Ascending aorta (tissue), 2 donors: ENCODE results near the gene ELOVL5. TPM values are rescaled to one million over a fixed set of nuclear protein-coding genes. Genes with fewer than 3 reads are reported as not detected.

Experiments used
- DNase-seq, 2 donors: peaks; one replicate each; pipeline ENCODE4 v3.0.0-alpha.2; 2019; ENCODE audit warnings: low spot score in 2 of 2
- H3K27ac ChIP-seq, 2 donors: fragments of 200-600 bp; sonication (generic); one replicate each; pipeline ENCODE4 v1.5.1; 2016 to 2017; ENCODE audit warnings: mild to moderate bottlenecking in 1 of 2
- H3K27me3 ChIP-seq: fragments of 200-600 bp; sonication (generic); one replicate; pipeline ENCODE4 v1.5.1; 2017
- H3K36me3 ChIP-seq, 2 donors: fragments of 200-600 bp; sonication (generic); one replicate each; pipeline ENCODE4 v1.5.1; 2016
- H3K4me1 ChIP-seq, 2 donors: fragments of 200-600 bp; sonication (generic); one replicate each; pipeline ENCODE4 v1.5.1; 2016 to 2017; ENCODE audit warnings: mild to moderate bottlenecking in 1 of 2
- H3K4me3 ChIP-seq, 2 donors: fragments of 200-600 bp; sonication (generic); one replicate each; pipeline ENCODE4 v1.5.1; 2016 to 2017; ENCODE audit warnings: mild to moderate bottlenecking in 1 of 2
- H3K9me3 ChIP-seq, 2 donors: fragments of 200-600 bp; sonication (generic); one replicate each; pipeline ENCODE4 v1.5.1; 2016
- intact Hi-C: fragments of 100-400 bp; cut with DNase I; formaldehyde crosslinking; loops from one replicate; pipeline ENCODE4 v1.15.1; 2023
- total RNA-seq: library from RNA; depleted of rRNA; stranded (reverse); fragments of >200 nt; gene quantifications from one replicate; pipeline ENCODE4 v1.1.0, GENCODE V29; 2016
- TF ChIP-seq, protein P1 (sequence below), 3 experiments: fragments of 200-600 bp in 2 of 3; fragments of 450-650 bp in 1 of 3; sonication (generic) in 2 of 3; IDR thresholded peaks; one replicate each; pipeline ENCODE4 v1.5.1; 2016 to 2019; ENCODE audit warnings: antibody characterized with exemption in 3 of 3, mild to moderate bottlenecking in 1 of 3, moderate library complexity in 1 of 3

The ELOVL5 gene
- total RNA-seq, 1 donor from 2014 or later, result 53.7 TPM

DNA sequence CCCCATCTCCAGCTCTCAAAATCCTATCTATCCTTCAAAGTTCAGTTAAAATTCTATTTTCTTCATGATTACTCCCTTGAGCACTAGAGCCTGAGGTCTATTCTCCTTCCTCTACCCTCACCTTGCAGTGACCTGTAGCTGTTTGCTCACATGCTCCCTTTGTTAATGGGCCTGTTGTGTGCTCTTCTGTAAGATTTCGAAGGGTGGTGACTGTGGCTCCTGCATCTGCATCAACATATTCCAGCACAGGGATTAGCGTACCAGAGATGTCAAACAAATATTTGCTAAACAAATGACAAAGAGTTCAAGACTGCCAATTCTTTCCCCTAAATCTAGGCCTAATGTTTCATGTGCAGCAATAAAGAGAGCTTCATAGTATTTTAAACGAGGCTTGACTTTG is 69.5 kb downstream of the ELOVL5 start:
- H3K27ac ChIP-seq, result no peak overlapping the region
- TF ChIP-seq, protein P1, sequence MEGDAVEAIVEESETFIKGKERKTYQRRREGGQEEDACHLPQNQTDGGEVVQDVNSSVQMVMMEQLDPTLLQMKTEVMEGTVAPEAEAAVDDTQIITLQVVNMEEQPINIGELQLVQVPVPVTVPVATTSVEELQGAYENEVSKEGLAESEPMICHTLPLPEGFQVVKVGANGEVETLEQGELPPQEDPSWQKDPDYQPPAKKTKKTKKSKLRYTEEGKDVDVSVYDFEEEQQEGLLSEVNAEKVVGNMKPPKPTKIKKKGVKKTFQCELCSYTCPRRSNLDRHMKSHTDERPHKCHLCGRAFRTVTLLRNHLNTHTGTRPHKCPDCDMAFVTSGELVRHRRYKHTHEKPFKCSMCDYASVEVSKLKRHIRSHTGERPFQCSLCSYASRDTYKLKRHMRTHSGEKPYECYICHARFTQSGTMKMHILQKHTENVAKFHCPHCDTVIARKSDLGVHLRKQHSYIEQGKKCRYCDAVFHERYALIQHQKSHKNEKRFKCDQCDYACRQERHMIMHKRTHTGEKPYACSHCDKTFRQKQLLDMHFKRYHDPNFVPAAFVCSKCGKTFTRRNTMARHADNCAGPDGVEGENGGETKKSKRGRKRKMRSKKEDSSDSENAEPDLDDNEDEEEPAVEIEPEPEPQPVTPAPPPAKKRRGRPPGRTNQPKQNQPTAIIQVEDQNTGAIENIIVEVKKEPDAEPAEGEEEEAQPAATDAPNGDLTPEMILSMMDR (IDR thresholded peaks at IDR 0.05), result no peak
- intact Hi-C loops, result no loop called here
- DNase-seq, result no peak
- peaks cover 9 to 21% of the 10 kb centered on the region in 2 donors for H3K4me1 ChIP-seq
- no peak overlapping the region for H3K4me3 ChIP-seq
- H3K36me3 ChIP-seq, result peaks cover 0 to 6% of the 10 kb centered on the region in 2 donors
- H3K9me3 ChIP-seq, result no peaks in the 10 kb centered on the region
- no peaks in the 10 kb centered on the region for H3K27me3 ChIP-seq

DNA sequence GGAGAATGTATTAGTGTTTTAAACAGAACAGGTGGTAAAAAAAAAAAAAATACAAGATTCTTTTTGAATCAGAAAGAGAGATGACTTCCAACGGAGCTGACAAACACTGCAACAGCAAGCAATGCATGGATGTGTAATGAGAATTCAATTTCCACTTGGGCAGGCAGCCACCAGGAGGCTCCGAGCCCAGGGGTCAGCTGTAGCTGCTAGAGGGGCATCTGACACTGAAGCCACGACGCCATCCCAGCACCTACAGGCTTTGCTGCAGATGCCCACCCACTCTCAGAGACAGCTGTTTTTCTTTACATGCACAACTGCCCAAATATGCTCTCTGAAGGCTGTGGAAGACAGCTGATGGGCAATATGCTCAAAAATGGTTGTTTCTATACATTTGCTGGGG is 75.4 kb downstream of the ELOVL5 start:
- no peaks in the 10 kb centered on the region for H3K27me3 ChIP-seq
- H3K36me3 ChIP-seq, result peaks cover 30 to 63% of the 10 kb centered on the region in 2 donors
- no peaks in the 10 kb centered on the region for H3K4me1 ChIP-seq
- no peak overlapping the region for H3K4me3 ChIP-seq
- no peak overlapping the region for H3K27ac ChIP-seq
- TF ChIP-seq, protein P1 (IDR thresholded peaks at IDR 0.05), result no peak
- H3K9me3 ChIP-seq, result no peaks in the 10 kb centered on the region
- no peak for DNase-seq
- intact Hi-C loops, result no loop called here

DNA sequence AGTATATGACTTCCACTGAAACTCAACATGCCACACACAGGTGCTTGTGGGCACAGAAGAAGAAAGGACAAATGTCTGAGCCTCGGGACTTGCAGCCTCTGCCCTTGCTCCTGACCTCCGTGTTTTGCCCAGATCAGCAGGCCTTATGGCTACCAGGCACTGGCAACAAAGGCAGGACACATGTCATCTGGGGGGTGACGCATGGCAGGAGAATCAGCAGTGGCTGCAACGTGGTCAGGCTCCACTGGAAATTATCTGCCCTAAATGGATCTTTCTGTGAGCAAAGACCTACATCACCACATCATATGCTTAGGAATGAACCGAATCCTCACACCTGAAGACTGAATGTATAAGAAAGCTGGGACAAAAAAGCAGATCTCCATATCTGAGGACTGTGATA is 78.9 kb downstream of the ELOVL5 start:
- TF ChIP-seq, protein P1 (IDR thresholded peaks at IDR 0.05), result no peak
- Histone ChIP-seq H3K36me3 (peaks cover 30 to 85% of the 10 kb centered on the region in 2 donors), H3K9me3 (no peaks in the 10 kb centered on the region), H3K4me3 (no peak overlapping the region), H3K27ac (no peak overlapping the region), H3K4me1 (no peaks in the 10 kb centered on the region), H3K27me3 (no peaks in the 10 kb centered on the region)
- no peak for DNase-seq
- intact Hi-C loops, result no loop called here

DNA sequence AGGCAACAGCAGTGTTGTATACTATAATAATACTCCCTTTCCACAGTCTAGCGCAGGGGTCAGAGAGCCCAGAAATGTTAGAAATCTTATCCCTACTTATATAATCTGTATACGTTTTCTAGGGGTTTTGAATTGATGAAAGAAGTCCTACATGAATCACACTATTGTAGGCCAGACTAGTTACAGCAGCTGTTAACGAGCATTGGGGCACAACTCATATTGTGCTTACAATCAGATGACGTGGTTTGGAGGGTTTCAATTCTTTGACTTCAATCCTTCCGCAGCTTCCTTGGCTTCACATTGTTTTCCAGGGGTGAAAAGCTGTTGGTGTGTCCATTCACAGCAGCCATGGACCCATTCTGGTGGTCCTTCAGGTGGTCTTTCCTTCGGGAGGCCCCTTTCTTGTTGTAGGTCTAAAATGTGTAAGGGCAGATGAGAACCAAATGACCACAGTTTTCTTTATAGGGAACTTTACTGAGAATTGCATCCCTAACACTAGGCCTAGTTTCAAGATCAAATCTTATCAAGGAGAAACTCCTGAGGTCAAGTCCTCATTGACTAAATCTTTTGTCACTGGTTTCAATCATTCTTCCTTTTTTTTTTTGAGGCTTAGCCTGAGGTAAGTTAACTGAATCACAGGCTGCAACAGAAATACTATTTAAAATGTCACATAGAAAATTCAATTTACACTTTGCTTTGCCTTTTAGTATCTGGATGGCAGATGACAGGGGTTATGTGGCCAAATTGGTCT is 79.7 kb downstream of the ELOVL5 start:
- Histone ChIP-seq H3K27me3 (no peaks in the 10 kb centered on the region), H3K4me1 (no peaks in the 10 kb centered on the region), H3K4me3 (no peak overlapping the region), H3K27ac (no peak overlapping the region), H3K36me3 (peaks cover 33 to 77% of the 10 kb centered on the region in 2 donors), H3K9me3 (no peaks in the 10 kb centered on the region)
- intact Hi-C loops, result no loop called here
- no peak for DNase-seq
- TF ChIP-seq, protein P1 (IDR thresholded peaks at IDR 0.05), result no peak

DNA sequence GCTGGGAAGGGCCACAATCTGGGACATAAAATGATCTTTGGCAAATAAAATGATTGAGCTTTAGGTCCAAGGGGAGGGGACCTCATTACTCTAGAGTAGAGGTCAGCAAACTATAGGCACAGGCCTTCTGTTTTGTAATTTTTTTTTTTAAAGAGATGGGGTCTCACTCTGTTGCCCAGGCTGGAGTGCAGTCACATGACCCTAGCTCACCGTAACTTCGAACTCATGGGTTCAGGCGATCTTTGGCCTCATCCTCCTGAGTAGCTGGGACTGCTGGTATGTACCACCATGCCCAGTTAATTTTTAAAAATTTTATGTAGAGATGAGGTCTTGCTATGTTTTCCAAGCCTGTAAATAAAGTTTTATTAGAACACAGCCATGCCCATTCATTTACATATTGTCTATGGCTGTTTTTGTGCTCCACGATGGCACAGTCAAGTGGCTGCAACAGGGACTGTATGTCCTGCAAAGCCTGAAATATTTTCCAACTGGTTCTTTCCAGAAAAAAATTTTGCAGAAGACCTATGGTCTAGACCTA is 82.1 kb downstream of the ELOVL5 start:
- DNase-seq, result no peak

More for the DNA sequence above, 82.1 kb downstream of the ELOVL5 start:
- H3K27me3 ChIP-seq, result no peaks in the 10 kb centered on the region
- H3K27ac ChIP-seq, result no peak overlapping the region
- TF ChIP-seq, protein P1 (IDR thresholded peaks at IDR 0.05), result no peak
- no peaks in the 10 kb centered on the region for H3K9me3 ChIP-seq
- no peaks in the 10 kb centered on the region for H3K4me1 ChIP-seq
- intact Hi-C loops, result no loop called here
- peaks cover 29 to 59% of the 10 kb centered on the region in 2 donors for H3K36me3 ChIP-seq
- H3K4me3 ChIP-seq, result no peak overlapping the region
